ENCODE results near the gene ADSS1. TPM values are rescaled to one million over a fixed set of nuclear protein-coding genes. Genes with fewer than 3 reads are reported as not detected.

Gene ADSS1
- total RNA-seq, 1 donor from 2014 or later = 3.7 TPM

- Mint-ChIP-seq H3K27me3 (ENCODE audit: unreplicated experiment) (no peaks in the 10 kb centered on the region), H3K4me3 (ENCODE audit: unreplicated experiment) (peak overlapping the region; percentile 65), H3K36me3 (ENCODE audit: unreplicated experiment) (peaks cover 2% of the 10 kb centered on the region), H3K9me3 (ENCODE audit: unreplicated experiment) (no peaks in the 10 kb centered on the region), H3K27ac (ENCODE audit: unreplicated experiment) (peak overlapping the region; percentile 67), H3K4me1 (ENCODE audit: unreplicated experiment) (peaks cover 42% of the 10 kb centered on the region)
- DNase-seq (ENCODE audit: extremely low spot score, unreplicated experiment) = no peak
- TF ChIP-seq CTCF (IDR thresholded peaks at IDR 0.05) = no peak
These were observed 72.0 kb downstream of the ADSS1 start for GRCh38 chr14:104795781-104796686.

DNA sequence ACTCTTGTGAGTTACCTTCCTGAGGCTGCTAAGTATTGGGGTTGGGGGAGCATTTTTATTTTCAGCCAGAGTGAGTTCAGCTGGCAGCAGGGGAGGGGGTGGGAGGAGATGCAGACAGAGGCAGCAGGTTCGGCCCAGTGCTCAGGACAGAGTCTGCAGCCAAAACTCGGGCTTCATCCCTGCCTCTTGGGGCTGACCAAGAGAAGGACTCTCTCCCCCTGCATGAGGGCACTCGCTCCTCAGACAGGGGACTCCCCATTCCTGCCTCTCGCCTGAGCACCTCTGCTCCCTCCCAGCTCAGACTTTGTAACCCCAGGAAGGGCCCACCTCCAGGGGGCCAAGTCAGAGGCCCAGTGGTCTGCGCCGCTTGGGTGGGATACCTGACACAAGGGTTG is 72.7 kb downstream of the ADSS1 start:
- Mint-ChIP-seq H3K4me3 (ENCODE audit: unreplicated experiment) (peak overlapping the region; percentile 65), H3K9me3 (ENCODE audit: unreplicated experiment) (no peaks in the 10 kb centered on the region), H3K27me3 (ENCODE audit: unreplicated experiment) (no peaks in the 10 kb centered on the region), H3K36me3 (ENCODE audit: unreplicated experiment) (no peaks in the 10 kb centered on the region), H3K4me1 (ENCODE audit: unreplicated experiment) (peaks cover 43% of the 10 kb centered on the region), H3K27ac (ENCODE audit: unreplicated experiment) (no peak overlapping the region)
- no peak for TF ChIP-seq CTCF (IDR thresholded peaks at IDR 0.05)
- no peak for DNase-seq (ENCODE audit: extremely low spot score, unreplicated experiment)

Small RNAs within 50 kb of the gene (microRNA-seq; reads per million reads assigned to microRNA genes)
- gene MIR4710 (ENCODE audit: unreplicated experiment) = not detected

Other genes starting within 250 kb of the ADSS1 start
- gene C14orf180, start 144.5 kb upstream of the ADSS1 start, total RNA-seq = not detected in 2 replicates
- not detected in 2 replicates for gene TMEM179, start 119.5 kb upstream of the ADSS1 start, total RNA-seq
- 124 and 130 TPM in 2 replicates for gene INF2, start 34.6 kb upstream of the ADSS1 start, total RNA-seq
- gene SIVA1, start 28.9 kb downstream of the ADSS1 start, total RNA-seq = 50.1 and 52.3 TPM in 2 replicates
- 157 and 160 TPM in 2 replicates for gene AKT1, start 71.5 kb downstream of the ADSS1 start, total RNA-seq
- 2.7 and 3.1 TPM in 2 replicates for gene ZBTB42, start 76.9 kb downstream of the ADSS1 start, total RNA-seq
- 26.4 and 26.5 TPM in 2 replicates for gene CEP170B, start 141.0 kb downstream of the ADSS1 start, total RNA-seq
- gene PLD4, start 200.7 kb downstream of the ADSS1 start, total RNA-seq = 0.05 and 0.18 TPM in 2 replicates

All from osteocyte (in vitro differentiated cells).